NCI-H1105 treated with DMSO at 0.1 percent for 48 hours (cell line): ENCODE data around the gene HIC1.
A peak's percentile ranks its signal among the peaks of the same experiment; 100 is the strongest.

ENCODE experiments used
- DNase-seq: peaks from one replicate; lab custom pipeline; 2025; lab: John Stamatoyannopoulos, UW

HIC1 gene

GRCh38 chr17:2025220-2025621, 29.7 kb upstream of the HIC1 start, which contains the start of gene RTN4RL1:
Gene RTN4RL1 (minus strand): TSS chr17:2025334. CDS start chr17:2024865, 469 bp downstream.
- peak; percentile 24 for DNase-seq

DNA sequence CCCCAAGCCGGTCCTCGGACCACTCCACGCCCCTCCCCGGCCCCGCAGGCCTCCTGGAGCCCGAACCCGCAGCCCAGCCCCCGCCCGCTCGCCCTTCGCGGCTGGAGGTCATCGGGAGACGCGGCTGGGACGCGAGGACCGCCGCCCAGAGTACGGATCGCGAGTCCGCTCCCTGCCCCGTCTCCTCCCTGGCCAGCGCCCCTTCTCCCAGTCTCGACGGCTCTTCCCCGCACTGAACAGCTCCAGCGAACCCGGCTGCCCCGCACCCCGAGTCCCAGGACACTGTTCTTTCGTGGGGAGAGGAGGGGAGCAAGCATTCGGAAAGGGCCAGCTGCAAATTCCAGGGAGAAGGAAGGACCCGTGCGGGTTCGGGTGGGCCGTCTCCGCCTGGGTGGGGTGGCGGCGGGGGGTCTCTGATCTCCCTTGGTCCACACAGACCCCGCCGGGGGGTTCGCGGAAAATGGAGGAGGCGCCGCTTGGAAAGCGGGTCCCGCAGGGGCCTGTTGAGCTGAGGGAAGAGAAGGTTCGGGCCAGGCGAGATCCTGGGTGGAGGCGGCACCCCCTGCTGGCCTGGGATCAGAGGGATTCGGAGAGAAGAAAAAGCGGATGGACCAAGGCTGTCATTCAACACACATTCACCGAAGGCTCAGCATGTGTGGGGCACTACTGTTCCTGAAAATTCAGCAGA, 29.1 kb upstream of the HIC1 start:
- DNase-seq, result peak; percentile 19

DNA sequence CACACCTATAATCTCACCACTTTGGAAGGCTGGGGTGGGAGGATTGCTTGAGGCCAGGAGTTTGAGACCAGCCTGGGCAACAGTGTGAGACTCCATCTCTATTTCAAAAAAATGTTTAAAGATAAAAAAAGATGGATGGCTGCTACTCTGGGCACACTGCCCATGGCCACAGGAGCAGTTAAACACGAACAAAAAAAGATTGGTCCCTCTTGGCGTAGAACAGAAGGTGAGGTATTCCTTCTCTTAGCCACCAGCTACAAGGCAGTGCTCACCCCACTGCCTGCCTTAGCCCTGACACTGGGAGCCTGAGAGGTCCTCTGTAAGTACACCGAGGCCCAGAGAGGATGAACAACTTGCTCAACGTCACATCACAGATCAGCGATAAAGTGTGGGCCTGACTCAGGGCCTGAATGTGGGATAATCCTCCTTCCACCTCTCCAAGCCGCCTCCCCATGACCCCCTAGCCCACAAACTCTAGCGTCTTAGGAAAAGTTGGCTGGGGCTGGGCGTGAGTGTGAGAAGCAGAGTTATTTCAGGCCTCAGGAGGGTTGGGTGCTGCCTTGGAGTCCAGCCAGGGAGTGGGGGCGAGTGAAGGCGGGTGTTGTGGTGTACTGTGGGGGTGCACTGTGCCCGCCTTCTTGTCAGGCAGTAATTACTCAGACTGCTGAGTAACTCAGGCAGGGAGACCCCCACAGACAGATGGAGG, 27.2 kb upstream of the HIC1 start:
- no peak for DNase-seq

GRCh38 chr17:2028234-2028614, 26.7 kb upstream of the HIC1 start:
- DNase-seq, result no peak

DNA sequence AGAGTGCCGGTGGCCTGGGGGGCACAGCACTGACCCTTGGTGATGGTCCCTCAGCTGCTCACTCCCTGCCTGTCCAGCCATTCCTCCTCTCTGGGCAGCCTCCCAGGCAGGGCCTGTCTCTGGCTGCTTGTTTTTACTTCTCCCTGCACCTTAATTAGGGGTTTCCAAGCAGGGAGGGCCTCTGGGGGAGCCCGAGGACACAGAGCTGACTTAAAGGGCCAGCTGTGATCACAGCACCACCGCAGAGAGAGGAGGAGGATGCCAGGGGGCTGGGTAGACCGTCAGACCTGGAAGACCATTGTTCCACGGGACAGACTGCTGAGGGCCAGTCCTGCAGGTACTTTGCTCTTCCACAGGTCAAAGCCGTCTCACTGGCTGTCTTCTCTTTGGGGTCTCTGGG, 26.2 kb upstream of the HIC1 start:
- DNase-seq, result no peak

DNA sequence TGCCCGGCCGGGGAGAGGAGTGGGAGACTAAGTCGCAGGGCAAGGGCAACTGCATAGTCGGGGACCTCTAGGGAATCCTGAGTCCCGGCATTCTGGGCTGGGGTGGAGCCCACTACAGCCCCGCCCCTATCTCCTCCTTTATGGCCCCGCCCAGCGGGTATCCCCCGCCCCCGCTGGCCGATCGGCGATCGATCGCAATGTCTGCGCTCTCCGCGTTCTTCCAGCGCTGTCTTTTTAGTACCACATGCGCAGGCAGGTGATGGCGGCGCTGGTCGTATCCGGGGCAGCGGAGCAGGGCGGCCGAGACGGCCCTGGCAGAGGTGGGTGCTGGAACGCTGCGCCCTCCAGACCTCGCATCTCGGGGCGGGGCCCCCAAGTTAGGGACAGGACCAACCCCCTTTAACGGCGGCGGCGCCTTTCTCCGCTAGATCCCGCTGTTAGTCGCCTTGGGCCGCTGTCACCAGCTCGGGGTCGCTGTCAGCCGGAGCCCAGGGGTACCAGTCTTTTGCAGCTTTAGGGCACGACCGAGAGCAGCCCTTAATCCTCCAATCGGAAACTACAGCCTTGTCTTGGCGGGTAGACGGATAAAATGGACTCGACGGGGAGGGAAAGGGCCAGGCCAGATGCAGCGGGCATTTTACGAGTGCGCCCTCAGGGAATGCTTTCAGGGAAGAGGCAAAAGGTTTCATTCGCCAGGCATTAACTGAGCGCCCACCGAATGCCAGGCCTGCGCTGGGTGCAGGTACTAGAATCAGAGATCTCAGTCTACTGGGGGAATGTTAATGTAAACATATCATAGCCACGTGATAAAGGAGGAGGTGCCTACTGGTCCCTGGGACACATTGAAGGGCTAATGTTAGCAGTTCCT, 24.8 kb upstream of the HIC1 start, which contains the start of gene DPH1:
Gene DPH1 (plus strand): TSS at position 243 of the 868 bp plus-strand sequence. CDS start 17 bp downstream, at position 260.
- DNase-seq, result peak; percentile 64

DNA sequence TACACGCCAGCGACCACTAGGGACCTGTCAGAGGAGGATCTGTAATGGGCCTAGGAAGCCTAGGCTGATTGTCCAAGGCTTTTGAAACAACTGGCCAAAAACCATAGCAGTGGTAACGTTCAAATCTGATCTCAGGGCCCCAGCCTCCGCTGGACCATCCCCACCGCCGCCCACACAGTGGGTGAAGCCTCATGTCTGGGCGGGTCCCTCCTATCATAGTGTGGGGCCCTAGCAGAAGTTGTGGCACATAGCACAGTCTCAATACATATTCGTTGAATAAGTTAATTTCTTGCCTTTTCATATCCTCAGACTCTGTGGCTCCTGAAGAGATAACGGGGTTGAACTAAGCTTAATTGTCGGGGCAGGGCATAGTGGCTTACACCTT, 24.1 kb upstream of the HIC1 start:
- DNase-seq, result no peak

DNA sequence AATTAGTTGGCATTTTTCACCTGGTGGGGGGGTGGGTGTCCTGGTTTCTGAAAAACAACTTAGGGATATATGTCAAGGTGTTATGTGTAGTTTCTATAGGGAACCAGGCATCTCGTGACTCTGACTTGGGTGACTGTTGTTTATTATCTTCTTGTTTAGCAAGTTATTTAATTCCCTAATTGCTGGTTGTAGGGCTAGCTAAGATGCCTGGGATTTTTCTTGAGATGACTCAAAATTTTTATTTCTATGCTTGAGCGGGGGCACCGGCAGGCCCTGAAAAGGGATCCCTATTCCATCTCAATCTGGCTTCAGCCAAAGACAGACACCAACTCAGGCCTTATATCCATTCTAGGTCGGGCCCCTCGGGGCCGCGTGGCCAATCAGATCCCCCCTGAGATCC, 21.8 kb upstream of the HIC1 start:
- DNase-seq, result no peak

DNA sequence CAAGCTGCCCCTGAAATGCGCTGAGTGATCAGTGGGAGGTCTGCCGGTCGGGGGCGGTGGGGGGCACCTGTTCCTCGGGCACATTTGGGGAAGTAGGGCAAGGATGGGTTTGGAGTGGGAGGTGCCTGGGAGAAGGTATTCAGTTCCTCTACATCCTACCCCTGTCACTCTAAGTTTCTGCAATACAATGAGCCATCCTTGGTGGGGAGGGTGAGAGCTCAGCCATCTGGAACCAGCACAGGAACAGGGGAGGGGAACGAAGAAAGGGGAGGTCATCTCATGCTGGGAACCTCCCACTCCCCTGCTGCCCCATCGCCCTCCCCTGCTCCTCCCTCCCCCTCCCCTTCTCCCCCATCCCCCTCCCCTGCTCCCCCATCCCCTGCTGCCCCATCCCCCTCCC, 20.7 kb upstream of the HIC1 start:
- DNase-seq, result no peak

GRCh38 chr17:2034806-2035540, 19.9 kb upstream of the HIC1 start:
- DNase-seq, result no peak

GRCh38 chr17:2035541-2036488, 19.1 kb upstream of the HIC1 start:
- no peak for DNase-seq

DNA sequence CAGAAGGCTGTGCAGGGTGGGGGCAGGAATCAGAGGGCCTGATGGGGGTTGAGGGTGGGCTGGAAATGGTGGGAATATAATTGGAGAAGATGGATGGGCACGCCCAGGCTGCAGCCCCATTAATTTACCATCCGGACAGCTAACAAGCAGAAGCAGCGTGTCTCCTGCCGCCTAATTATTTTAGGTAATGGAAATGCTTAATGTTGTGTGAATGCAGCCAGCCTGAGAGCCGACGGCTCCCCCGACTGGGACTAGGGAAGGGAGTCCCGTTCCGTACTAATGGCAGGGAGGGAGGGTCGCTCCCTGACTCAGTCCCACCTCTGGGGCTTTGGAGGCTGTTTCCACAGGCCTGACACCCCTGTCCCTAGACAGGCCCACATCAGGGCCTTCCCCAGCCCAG, 17.7 kb upstream of the HIC1 start:
- no peak for DNase-seq

DNA sequence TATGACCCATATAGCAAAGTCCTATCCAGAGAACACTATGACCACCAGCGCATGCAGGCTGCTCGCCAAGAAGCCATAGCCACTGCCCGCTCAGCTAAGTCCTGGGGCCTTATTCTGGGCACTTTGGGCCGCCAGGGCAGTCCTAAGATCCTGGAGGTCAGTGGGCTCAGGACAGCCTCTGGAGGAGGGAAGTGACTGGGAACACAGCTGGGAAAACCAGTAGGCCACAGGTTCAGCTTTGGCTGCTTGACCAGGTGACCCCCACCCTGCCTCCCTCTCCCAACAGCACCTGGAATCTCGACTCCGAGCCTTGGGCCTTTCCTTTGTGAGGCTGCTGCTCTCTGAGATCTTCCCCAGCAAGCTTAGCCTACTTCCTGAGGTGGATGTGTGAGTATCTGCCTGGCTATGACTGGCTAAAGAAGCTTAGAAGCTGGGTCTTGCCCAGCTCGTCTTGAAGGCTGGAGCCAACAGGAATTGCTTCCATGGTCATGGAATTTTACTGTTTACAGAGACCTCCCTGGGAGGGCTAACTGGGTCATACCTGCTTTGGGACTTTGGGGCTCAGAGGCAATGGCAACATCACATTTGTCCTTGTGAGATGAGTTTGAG, 14.6 kb upstream of the HIC1 start:
- DNase-seq, result no peak

DNA sequence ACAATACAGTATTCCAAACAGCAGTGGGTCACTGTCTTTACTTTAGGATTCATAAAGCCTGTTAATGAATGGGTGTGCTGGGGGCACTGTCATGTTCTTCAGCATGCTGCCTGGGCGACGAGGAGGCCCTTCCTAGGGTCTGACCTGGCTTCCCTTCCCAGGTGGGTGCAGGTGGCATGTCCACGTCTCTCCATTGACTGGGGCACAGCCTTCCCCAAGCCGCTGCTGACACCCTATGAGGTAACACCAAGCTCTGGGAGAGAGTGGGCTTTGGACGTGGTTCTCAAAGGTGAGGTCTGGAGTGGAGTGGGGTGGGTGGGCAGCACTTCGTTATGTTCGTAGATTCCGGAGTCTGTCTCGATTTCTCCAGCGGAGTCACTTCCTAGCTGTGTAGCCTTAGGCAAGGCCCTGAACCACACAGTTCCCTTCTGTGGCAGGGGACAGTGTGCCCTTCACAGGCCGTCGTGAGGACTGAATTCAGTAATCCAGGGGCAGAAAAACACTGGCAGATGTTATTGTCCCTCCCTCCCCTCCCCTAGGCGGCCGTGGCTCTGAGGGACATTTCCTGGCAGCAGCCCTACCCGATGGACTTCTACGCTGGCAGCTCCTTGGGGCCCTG, 13.9 kb upstream of the HIC1 start:
- no peak for DNase-seq

DNA sequence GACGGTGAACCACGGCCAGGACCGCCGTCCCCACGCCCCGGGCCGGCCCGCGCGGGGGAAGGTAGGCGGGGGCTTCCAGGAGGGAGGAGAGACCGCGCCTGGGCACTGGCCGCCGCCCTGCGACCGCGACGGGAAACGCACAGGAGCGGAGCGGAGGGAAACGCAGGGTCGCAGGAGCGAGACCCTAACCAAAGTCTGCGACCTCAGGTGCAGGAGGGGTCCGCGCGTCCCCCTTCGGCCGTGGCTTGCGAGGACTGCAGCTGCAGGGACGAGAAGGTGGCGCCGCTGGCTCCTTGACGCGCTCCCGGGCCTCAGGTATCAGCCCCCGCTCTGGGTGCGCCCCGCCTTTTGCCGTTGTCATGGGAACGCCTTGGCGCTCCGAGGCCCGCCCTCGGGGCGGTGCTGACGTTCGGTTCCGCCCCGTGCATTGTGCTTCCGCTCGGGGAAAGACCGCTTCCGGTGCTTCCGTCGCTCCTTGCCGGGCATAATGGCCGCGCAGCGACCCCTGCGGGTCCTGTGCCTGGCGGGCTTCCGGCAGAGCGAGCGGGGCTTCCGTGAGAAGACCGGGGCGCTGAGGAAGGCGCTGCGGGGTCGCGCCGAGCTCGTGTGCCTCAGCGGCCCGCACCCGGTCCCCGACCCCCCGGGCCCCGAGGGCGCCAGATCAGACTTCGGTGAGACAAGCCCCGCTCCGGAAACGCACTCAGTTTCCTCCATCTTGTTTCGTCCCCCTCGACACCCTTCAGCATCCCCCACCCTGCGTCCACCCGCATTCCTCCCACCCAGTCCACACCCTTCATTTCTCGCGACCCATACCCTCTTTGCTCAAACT, 13.1 kb upstream of the HIC1 start, which contains the start of gene OVCA2:
Gene OVCA2 (plus strand): TSS at position 462 of the 829 bp plus-strand sequence. CDS start 26 bp downstream, at position 488.
- DNase-seq, result peak; percentile 87

GRCh38 chr17:2042390-2042847, 12.5 kb upstream of the HIC1 start:
- DNase-seq, result peak; percentile 17

DNA sequence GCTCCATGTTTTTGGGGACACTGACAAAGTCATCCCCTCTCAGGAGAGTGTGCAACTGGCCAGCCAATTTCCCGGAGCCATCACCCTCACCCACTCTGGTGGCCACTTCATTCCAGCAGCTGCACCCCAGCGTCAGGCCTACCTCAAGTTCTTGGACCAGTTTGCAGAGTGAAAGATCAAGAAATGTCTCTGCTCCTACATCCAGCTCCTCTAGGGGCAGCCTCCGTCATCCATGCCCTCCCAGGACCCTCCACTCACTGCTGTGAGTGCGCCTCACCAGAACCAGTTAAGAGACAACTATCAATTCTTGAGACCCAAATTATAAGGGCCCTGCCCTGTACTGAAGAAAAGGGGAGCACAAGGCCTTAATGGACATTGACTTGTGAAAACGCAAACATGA, 12.0 kb upstream of the HIC1 start:
- no peak for DNase-seq

- no peak for DNase-seq
Observed at GRCh38 chr17:2043785-2044184, 11.1 kb upstream of the HIC1 start.
